ENCODE measurements around the gene RAB3D.
"Not testable (repeated sequence)": the region's sequence is repeated elsewhere in the genome, so short reads cannot be mapped to it uniquely, and the experiment has no call there.

Gene RAB3D

GRCh38 chr19:11324079-11324661, 15.3 kb downstream of the RAB3D start:
- TF ChIP-seq JUND (IDR thresholded peaks at IDR 0.05; ENCODE audit: low read depth) = no peak
- in situ Hi-C loops (cut with HindIII; ENCODE audit: low pct_unique_long_range_greater_than_20kb, low sequenced_read_pairs) = no loop called here
- peak; percentile 17 to 94 for DNase-seq (ENCODE audit: low read depth in 1 of 2, low spot score in 1 of 2)

DNA sequence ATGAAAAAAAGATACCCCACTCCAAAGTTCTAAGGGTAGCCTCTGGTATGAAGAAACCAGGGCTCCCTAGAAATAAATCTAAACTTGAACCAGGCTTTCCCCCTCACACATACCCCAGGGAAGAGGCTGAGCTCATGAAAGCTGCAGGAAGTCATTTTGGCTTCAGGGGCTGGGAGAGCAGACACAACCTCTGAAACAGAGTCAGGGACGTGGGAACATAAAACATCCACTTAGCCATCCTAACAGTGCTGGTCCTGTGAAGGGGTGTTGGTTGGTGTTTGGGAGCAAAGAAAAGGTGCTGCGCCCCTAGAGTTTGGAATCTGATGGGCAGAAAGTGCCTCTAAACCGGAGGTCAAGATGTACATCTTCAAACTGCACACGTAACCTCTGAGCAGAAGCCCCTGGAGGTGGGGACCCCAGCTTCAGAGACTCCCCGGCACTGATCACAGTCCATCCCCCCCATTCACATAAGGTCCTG, 15.8 kb downstream of the RAB3D start:
- no peak for TF ChIP-seq JUND (IDR thresholded peaks at IDR 0.05; ENCODE audit: low read depth)
- in situ Hi-C loops (cut with HindIII; ENCODE audit: low pct_unique_long_range_greater_than_20kb, low sequenced_read_pairs) = no loop called here
- DNase-seq (ENCODE audit: low read depth in 1 of 2, low spot score in 1 of 2) = peak in 1 of 2 experiments; percentile 69

DNA sequence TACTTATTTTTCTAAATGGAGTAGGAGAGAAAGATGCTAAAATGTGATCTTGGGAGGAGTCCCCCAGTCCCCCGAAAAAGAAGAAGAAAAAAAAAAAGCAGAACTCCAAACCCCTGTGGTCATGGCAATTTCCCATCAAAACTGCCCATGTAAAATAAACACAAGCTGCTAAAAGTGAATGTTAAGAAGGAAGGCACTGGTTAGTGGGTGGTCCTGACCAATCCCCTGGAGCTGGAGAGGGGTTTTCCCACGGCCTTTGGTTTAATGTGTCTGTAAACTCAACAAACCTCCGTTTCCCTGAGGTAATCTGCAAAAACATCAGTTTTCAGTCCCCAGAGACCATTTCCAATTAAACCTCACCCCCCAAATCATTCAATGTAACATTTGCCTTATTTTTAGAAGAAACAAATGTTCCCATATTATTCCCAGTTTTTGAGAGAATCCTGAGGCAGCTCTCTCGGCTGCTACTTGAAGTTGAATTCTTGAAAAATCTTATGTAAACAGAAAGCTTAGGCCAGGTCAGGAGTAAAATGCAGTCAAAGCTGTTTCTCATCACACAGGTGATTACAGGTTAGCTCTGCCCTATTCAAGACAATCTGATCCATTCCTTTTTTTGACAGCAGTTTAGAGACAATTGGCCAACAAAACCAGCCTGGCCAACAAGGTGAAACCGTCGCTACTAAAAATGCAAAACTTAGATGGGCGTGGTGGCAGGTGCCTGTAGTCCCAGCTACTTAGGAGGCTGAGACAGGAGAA, 17.0 kb downstream of the RAB3D start:
- DNase-seq (ENCODE audit: low read depth in 1 of 2, low spot score in 1 of 2) = peak in 1 of 2 experiments; percentile 53
- in situ Hi-C loops (cut with HindIII; ENCODE audit: low pct_unique_long_range_greater_than_20kb, low sequenced_read_pairs) = no loop called here
- TF ChIP-seq JUND (IDR thresholded peaks at IDR 0.05; ENCODE audit: low read depth) = no peak

DNA sequence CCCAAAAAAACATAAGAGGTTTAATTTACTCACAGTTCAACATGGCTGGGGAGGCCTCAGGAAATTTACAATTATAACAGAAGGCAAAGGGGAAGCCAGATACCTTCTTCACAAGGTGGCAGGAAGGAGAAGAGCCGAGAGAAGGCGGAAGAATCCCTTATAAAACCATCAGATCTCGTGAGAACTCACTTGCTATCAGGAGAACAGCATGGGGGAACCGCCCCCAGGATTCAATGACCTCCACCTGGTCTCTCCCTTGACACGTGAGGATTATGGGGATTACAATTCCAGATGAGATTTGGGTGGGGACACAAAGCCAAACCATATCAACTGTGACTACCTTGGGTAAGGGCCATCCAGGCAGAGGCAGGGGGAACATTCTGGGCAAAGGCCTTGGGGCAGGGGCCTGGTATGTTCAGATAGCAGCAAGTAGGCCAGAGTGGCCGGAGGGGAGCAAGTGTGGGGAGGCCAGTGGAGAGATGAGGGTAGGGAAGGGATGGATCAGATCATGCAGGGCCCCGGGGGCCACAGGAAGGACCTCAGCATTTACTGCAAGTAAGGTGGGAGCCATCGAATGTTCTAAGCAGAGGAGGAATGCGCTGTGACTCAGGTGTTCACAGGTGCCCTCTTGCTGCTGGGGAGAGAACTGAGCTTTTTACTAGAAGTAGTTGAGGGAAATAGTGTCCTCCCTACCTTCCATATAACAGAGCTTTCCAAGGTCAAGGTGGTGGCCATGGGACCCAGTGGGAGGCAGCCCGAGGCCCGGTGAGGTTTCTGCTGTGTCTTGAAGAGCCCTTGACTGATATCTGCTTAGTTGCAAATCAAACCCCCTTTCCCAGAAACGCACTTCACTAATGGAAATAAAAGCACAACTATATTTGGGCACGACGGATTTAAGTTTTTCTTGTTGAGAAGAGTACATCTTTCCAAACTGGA, 18.0 kb downstream of the RAB3D start:
- in situ Hi-C loops (cut with HindIII; ENCODE audit: low pct_unique_long_range_greater_than_20kb, low sequenced_read_pairs) = no loop called here
- TF ChIP-seq JUND (IDR thresholded peaks at IDR 0.05; ENCODE audit: low read depth) = no peak
- DNase-seq (ENCODE audit: low read depth in 1 of 2, low spot score in 1 of 2) = peak in 1 of 2 experiments; percentile 41

GRCh38 chr19:11320278-11320995, 19.0 kb downstream of the RAB3D start:
- DNase-seq (ENCODE audit: low read depth in 1 of 2, low spot score in 1 of 2); in situ Hi-C loops (cut with HindIII; ENCODE audit: low pct_unique_long_range_greater_than_20kb, low sequenced_read_pairs): not testable (repeated sequence)

GRCh38 chr19:11306337-11306736, 33.1 kb downstream of the RAB3D start:
- no peak for TF ChIP-seq JUND (IDR thresholded peaks at IDR 0.05; ENCODE audit: low read depth)
- no peak for DNase-seq (ENCODE audit: low read depth in 1 of 2, low spot score in 1 of 2)
- in situ Hi-C loops (cut with HindIII; ENCODE audit: low pct_unique_long_range_greater_than_20kb, low sequenced_read_pairs) = no loop called here

DNA sequence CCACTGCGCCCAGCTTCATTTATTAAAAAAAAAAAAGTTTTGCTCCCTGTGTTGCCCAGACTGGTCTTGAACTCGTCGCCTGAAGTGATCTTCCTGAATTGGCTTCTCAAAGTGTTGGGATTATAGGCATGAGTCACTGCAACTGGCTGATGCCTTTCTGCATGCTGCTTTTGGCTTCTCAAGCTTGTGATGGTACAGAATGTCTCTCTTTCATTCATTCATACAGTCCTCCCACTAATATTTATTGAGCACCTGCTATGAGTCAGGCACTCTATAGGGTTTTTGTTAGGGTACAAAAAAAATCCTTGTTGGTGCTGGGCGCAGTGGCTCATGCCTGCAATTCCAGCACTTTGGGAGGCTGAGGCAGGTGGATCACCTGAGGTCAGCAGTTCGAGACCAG, 34.5 kb downstream of the RAB3D start:
- no peak for TF ChIP-seq JUND (IDR thresholded peaks at IDR 0.05; ENCODE audit: low read depth)
- no peak for DNase-seq (ENCODE audit: low read depth in 1 of 2, low spot score in 1 of 2)
- in situ Hi-C loops (cut with HindIII; ENCODE audit: low pct_unique_long_range_greater_than_20kb, low sequenced_read_pairs) = no loop called here

GRCh38 chr19:11300811-11301120, 38.7 kb downstream of the RAB3D start:
- DNase-seq (ENCODE audit: low read depth in 1 of 2, low spot score in 1 of 2) = no peak
- in situ Hi-C loops (cut with HindIII; ENCODE audit: low pct_unique_long_range_greater_than_20kb, low sequenced_read_pairs) = no loop called here
- no peak for TF ChIP-seq JUND (IDR thresholded peaks at IDR 0.05; ENCODE audit: low read depth)

DNA sequence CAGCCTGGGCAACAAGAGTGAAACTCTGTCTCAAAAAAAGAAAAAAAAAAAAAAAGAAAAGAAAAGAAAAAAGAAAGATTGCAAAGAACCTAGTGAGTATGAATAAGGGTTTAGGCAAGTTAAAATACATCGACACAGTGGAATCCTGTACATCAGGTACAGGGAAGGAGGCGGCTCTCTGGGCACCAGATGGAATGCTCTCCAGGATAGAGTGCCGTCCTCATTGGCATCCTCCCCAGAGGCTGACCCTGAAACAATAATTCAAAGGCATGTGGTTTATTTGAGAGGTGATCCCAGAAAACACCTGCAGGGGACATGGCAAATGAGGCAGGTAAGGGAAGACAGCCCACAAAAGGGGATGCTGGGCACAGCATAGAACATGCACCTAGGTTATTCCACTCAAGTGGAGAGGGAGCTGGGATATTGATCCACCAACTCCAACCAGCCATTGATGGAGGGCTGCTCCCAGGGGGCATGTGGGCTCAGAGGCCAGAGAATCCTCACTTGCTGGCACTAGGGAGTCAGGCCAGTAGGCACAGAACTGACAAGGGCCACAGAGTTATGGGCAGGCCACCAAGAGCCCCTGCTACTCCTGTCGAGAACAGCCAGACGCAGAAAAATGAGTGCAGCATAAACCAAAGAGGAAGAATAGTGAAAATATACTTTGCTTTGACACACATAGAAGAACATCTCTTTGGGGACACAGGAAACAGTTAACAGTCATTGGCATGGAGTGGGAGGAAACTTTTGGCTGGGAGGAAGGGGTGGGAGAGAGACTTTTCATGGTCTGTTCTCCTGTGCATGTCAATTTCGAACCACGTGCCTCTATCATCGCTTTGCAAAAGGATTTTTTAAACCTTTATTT, 39.3 kb downstream of the RAB3D start:
- DNase-seq (ENCODE audit: low read depth in 1 of 2, low spot score in 1 of 2) = no peak
- in situ Hi-C loops (cut with HindIII; ENCODE audit: low pct_unique_long_range_greater_than_20kb, low sequenced_read_pairs) = no loop called here
- no peak for TF ChIP-seq JUND (IDR thresholded peaks at IDR 0.05; ENCODE audit: low read depth)

DNA sequence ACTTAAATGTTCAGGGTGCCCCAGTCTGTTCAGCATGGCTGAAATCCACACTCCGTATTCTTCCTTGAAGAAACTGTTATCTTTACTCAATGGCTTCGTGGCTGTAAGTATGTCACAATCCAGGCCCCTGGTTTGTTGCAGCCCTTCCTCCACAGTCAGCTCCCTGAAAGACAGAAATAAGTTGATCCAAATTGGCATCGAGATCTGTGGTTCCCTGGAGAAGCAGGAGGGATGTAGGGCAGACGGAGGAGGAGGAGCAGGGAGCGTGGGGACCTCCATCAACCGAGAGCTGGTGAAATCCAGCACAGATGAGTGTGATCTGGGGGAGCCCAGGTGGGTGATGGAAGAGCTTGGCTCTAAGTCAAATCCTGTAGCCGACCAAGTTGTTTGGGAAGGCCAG, 43.2 kb downstream of the RAB3D start:
- DNase-seq (ENCODE audit: low read depth in 1 of 2, low spot score in 1 of 2) = no peak
- TF ChIP-seq JUND (IDR thresholded peaks at IDR 0.05; ENCODE audit: low read depth) = no peak
- in situ Hi-C loops (cut with HindIII; ENCODE audit: low pct_unique_long_range_greater_than_20kb, low sequenced_read_pairs) = no loop called here

DNA sequence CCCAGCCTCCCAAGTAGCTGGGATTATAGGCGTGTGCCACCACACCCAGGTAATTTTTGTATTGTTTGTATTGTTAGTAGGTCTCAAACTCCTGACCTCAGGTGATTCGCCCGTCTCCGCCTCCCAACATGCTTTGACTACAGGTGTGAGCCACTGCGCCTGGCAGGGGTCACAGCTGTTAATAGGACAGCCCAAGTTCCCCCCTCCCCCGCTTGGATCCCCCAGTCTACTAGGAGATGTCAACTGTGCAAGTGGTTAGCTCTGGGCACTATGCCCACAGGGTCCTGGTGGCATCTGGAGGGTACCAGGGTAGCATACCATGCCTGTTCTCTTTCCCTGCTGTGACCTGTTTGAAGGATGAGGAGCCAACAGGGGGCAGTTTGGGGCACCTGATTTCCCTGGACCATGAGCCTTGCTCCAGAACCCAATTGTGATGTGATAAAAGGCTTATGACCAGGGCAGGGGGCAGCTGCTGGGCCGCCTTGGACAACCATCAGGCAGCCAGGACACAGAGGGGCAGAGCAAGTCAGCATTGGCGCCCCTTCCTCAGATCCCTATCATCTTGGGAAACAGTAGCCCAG, 43.7 kb downstream of the RAB3D start, which contains the start of gene TSPAN16:
TSS of gene TSPAN16 (plus strand) at position 496 of the 581 bp plus-strand sequence. CDS start 138 bp downstream, outside the sequence.
- TF ChIP-seq JUND (IDR thresholded peaks at IDR 0.05; ENCODE audit: low read depth) = no peak
- in situ Hi-C loops (cut with HindIII; ENCODE audit: low pct_unique_long_range_greater_than_20kb, low sequenced_read_pairs) = no loop called here
- no peak for DNase-seq (ENCODE audit: low read depth in 1 of 2, low spot score in 1 of 2)
